H9 (cell line): ENCODE data around the gene DISC1. TPM values are rescaled to one million over a fixed set of nuclear protein-coding genes. Genes with fewer than 3 reads are reported as not detected.

ENCODE experiments used
- DNase-seq: peaks from one replicate; pipeline ENCODE4 v3.0.0-alpha.2; 2017
- H2AFZ ChIP-seq: one replicate; pipeline ENCODE4 v1.6.1; 2013; ENCODE audit warnings: mild to moderate bottlenecking, low read length, control low read depth, moderate library complexity
- H2AK5ac ChIP-seq: 2 replicates; pipeline ENCODE4 v1.6.1; 2013; ENCODE audit warnings: low read length, control low read depth, mixed read lengths; ENCODE audit not compliant: insufficient read length
- H2BK120ac ChIP-seq: one replicate; pipeline ENCODE4 v1.6.1; 2013; ENCODE audit warnings: low read depth, mild to moderate bottlenecking, low read length, control low read depth, inconsistent platforms; ENCODE audit not compliant: poor library complexity, severe bottlenecking
- H2BK12ac ChIP-seq: 2 replicates; pipeline ENCODE4 v1.6.1; 2013; ENCODE audit warnings: low read length, control low read depth, mixed read lengths, low read depth; ENCODE audit not compliant: insufficient read length
- H2BK15ac ChIP-seq: 2 replicates; pipeline ENCODE4 v1.6.1; 2013; ENCODE audit warnings: low read depth, low read length, control low read depth
- H2BK20ac ChIP-seq: one replicate; pipeline ENCODE4 v1.6.1; 2013; ENCODE audit warnings: low read depth, mild to moderate bottlenecking, low read length, control low read depth, inconsistent platforms; ENCODE audit not compliant: poor library complexity, severe bottlenecking
- H2BK5ac ChIP-seq: 2 replicates; pipeline ENCODE4 v1.6.1; 2013; ENCODE audit warnings: low read length, control low read depth, mixed read lengths; ENCODE audit not compliant: insufficient read length
- H3K14ac ChIP-seq: 2 replicates; pipeline ENCODE4 v1.6.1; 2013; ENCODE audit warnings: low read length, control low read depth; ENCODE audit not compliant: insufficient read depth
- H3K18ac ChIP-seq: 2 replicates; pipeline ENCODE4 v1.6.1; 2013; ENCODE audit warnings: low read depth, mild to moderate bottlenecking, mixed read lengths, low read length, control low read depth; ENCODE audit not compliant: insufficient read length
- H3K23ac ChIP-seq: 2 replicates; pipeline ENCODE4 v1.6.1; 2013; ENCODE audit warnings: low read length, control low read depth, mixed read lengths, low read depth; ENCODE audit not compliant: insufficient read length
- H3K23me2 ChIP-seq: 2 replicates; pipeline ENCODE4 v1.6.1; 2013; ENCODE audit warnings: low read depth, mild to moderate bottlenecking, mixed read lengths, low read length, control low read depth; ENCODE audit not compliant: insufficient read length, poor library complexity, severe bottlenecking
- H3K27ac ChIP-seq: 2 replicates; pipeline ENCODE4 v1.5.1; 2013; ENCODE audit warnings: low read length, control low read depth, mixed read lengths, low read depth; ENCODE audit not compliant: insufficient read length
- H3K27me3 ChIP-seq: 2 replicates; pipeline ENCODE4 v1.6.1; 2013; ENCODE audit warnings: low read length, control low read depth, inconsistent platforms; ENCODE audit not compliant: insufficient read depth
- H3K4ac ChIP-seq: 2 replicates; pipeline ENCODE4 v1.6.1; 2013; ENCODE audit warnings: low read depth, mild to moderate bottlenecking, control low read depth, inconsistent platforms, low read length, moderate library complexity
- H3K4me1 ChIP-seq: 2 replicates; pipeline ENCODE4 v1.6.1; 2013; ENCODE audit warnings: low read length, control low read depth, inconsistent platforms; ENCODE audit not compliant: insufficient read depth
- H3K4me2 ChIP-seq: 2 replicates; pipeline ENCODE4 v1.6.1; 2013; ENCODE audit warnings: low read length, control low read depth, mixed read lengths; ENCODE audit not compliant: insufficient read length, insufficient read depth
- H3K56ac ChIP-seq: 2 replicates; pipeline ENCODE4 v1.6.1; 2013; ENCODE audit warnings: low read depth, mild to moderate bottlenecking, mixed read lengths, low read length, control low read depth; ENCODE audit not compliant: insufficient read length
- H3K79me1 ChIP-seq: 2 replicates; pipeline ENCODE4 v1.6.1; 2013; ENCODE audit warnings: low read depth, mild to moderate bottlenecking, moderate library complexity, low read length, control low read depth, inconsistent platforms; ENCODE audit not compliant: insufficient read depth, poor library complexity, severe bottlenecking
- H3K79me2 ChIP-seq: 2 replicates; pipeline ENCODE4 v1.6.1; 2013; ENCODE audit warnings: low read length, control low read depth, inconsistent platforms; ENCODE audit not compliant: insufficient read depth
- H3K9ac ChIP-seq: 2 replicates; pipeline ENCODE4 v1.6.1; 2013; ENCODE audit warnings: low read length, control low read depth, mixed read lengths; ENCODE audit not compliant: insufficient read length; ENCODE audit errors: extremely low read depth
- H3K9me3 ChIP-seq: one replicate; pipeline ENCODE4 v1.6.1; 2013; ENCODE audit warnings: low read depth, low read length, inconsistent platforms; ENCODE audit not compliant: control insufficient read depth
- H3T11ph ChIP-seq: one replicate; pipeline ENCODE4 v1.6.1; 2013; ENCODE audit warnings: mild to moderate bottlenecking, low read length, control low read depth, inconsistent platforms
- H4K20me1 ChIP-seq: one replicate; pipeline ENCODE4 v1.6.1; 2013; ENCODE audit not compliant: control insufficient read depth, insufficient read length, insufficient read depth
- H4K5ac ChIP-seq: 2 replicates; pipeline ENCODE4 v1.6.1; 2013; ENCODE audit warnings: low read depth, mild to moderate bottlenecking, mixed read lengths, low read length, control low read depth; ENCODE audit not compliant: insufficient read length
- H4K8ac ChIP-seq: replicated peaks from 2 replicates; pipeline ENCODE4 v1.6.1; 2013; ENCODE audit warnings: low read length, control low read depth, mixed read lengths, low read depth; ENCODE audit not compliant: insufficient read length
- H4K91ac ChIP-seq: 2 replicates; pipeline ENCODE4 v1.6.1; 2013; ENCODE audit warnings: low read depth, mild to moderate bottlenecking, moderate library complexity, mixed read lengths, low read length, control low read depth; ENCODE audit not compliant: insufficient read length
- H3K27ac Mint-ChIP-seq, 3 experiments: 2 replicates in 2 of 3; 3 replicates in 1 of 3; pipeline ENCODE4 v1.8.0; 2020 to 2021; ENCODE audit warnings: mixed read lengths in 3 of 3, mild to moderate bottlenecking in 1 of 3, moderate library complexity in 1 of 3
- H3K27me3 Mint-ChIP-seq: 2 replicates; pipeline ENCODE4 v1.8.0; 2021; ENCODE audit warnings: low read depth, mild to moderate bottlenecking, moderate library complexity, mixed read lengths
- H3K36me3 Mint-ChIP-seq, 3 experiments: 2 replicates in 2 of 3; 3 replicates in 1 of 3; pipeline ENCODE4 v1.8.0; 2020 to 2021; ENCODE audit warnings: low read depth in 3 of 3, mixed read lengths in 3 of 3; ENCODE audit not compliant: insufficient read depth in 1 of 3
- H3K4me1 Mint-ChIP-seq, 2 experiments: 2 replicates each; pipeline ENCODE4 v1.8.0; 2020; ENCODE audit warnings: mixed read lengths in 2 of 2
- H3K4me3 Mint-ChIP-seq, 2 experiments: 2 replicates in 1 of 2; 3 replicates in 1 of 2; pipeline ENCODE4 v1.8.0; 2020 to 2021; ENCODE audit warnings: mild to moderate bottlenecking in 2 of 2, mixed read lengths in 2 of 2, moderate library complexity in 1 of 2
- H3K9me3 Mint-ChIP-seq, 2 experiments: 2 replicates in 1 of 2; 3 replicates in 1 of 2; pipeline ENCODE4 v1.8.0; 2020; ENCODE audit warnings: mild to moderate bottlenecking in 2 of 2, mixed read lengths in 2 of 2, moderate library complexity in 1 of 2
- CTCF ChIP-seq: fragments of 200-600 bp; sonication (generic); conservative IDR thresholded peaks from 3 replicates; pipeline ENCODE4 v1.8.0; 2021; ENCODE audit warnings: antibody characterized with exemption, mild to moderate bottlenecking
- WGBS: extraction: QIAGEN DNeasy Blood & Tissue Kit; methylation state at CpG from one replicate; pipeline ENCODE4 v1.1.7; 2013; ENCODE audit warnings: missing lambda C conversion rate, low lambda C conversion rate, mixed read lengths; ENCODE audit not compliant: insufficient read length; ENCODE audit errors: extremely low coverage; 5-methylcytosine and 5-hydroxymethylcytosine counted together
- total RNA-seq: library from RNA; stranded (reverse); gene quantifications from 2 replicates; pipeline ENCODE4 v1.2.1, GENCODE V29; 2021

DISC1 gene
- total RNA-seq, 1 experiment from 2014 or later, result 2.5 TPM

GRCh38 chr1:231702331-231702730, 75.7 kb downstream of the DISC1 start:
- Histone ChIP-seq H3K4me1 (no peaks in the 10 kb centered on the region), H3T11ph (no peak overlapping the region), H3K27me3 (no peaks in the 10 kb centered on the region), H3K56ac (no peak overlapping the region), H3K27ac (no peak overlapping the region), H2BK120ac (no peak overlapping the region), H2AFZ (no peak overlapping the region), H3K23me2 (no peaks in the 10 kb centered on the region), H2BK12ac (no peak overlapping the region), H3K18ac (no peak overlapping the region), H4K8ac (no peak overlapping the region), H3K9ac (no peak overlapping the region), H2AK5ac (no peak overlapping the region), H4K5ac (no peak overlapping the region), H3K23ac (no peak overlapping the region), H3K79me2 (no peaks in the 10 kb centered on the region), H3K9me3 (no peaks in the 10 kb centered on the region), H4K20me1 (no peaks in the 10 kb centered on the region), H4K91ac (no peak overlapping the region), H3K14ac (no peak overlapping the region), H2BK15ac (no peak overlapping the region), H2BK20ac (no peak overlapping the region), H3K79me1 (no peaks in the 10 kb centered on the region), H3K4ac (no peak overlapping the region), H2BK5ac (no peak overlapping the region), H3K4me2 (no peak overlapping the region)
- Mint-ChIP-seq H3K27me3 (peaks cover 2% of the 10 kb centered on the region; the same call in 1 of the 2 replicates), H3K4me1 (peaks cover 0 to 6% of the 10 kb centered on the region in 2 experiments; a peak in 2 of 4 replicates), H3K36me3 (no peaks in the 10 kb centered on the region; a peak in 2 of 7 replicates), H3K4me3 (no peak overlapping the region), H3K9me3 (no peaks in the 10 kb centered on the region; a peak in 1 of 5 replicates), H3K27ac (no peak overlapping the region)
- no peak for TF ChIP-seq CTCF
- DNase-seq, result no peak
- no CpG with 5 or more reads among the region's 1 CpG for WGBS
